GM18505 (cell line): ENCODE data around the gene RPS27A.
"Not testable (repeated sequence)": the region's sequence is repeated elsewhere in the genome, so short reads cannot be mapped to it uniquely, and the experiment has no call there.

Source experiments
- ATAC-seq: cut with Tn5 transposase; IDR thresholded peaks from one replicate; pipeline ENCODE4 v1.9.1; 2021; ENCODE audit not compliant: unreplicated experiment
- POLR2A ChIP-seq: IDR thresholded peaks from 4 replicates; pipeline ENCODE4 v1.6.1; 2011; ENCODE audit warnings: borderline replicate concordance; ENCODE audit not compliant: insufficient read depth, insufficient read length; ENCODE audit errors: extremely low read depth

Gene RPS27A

DNA sequence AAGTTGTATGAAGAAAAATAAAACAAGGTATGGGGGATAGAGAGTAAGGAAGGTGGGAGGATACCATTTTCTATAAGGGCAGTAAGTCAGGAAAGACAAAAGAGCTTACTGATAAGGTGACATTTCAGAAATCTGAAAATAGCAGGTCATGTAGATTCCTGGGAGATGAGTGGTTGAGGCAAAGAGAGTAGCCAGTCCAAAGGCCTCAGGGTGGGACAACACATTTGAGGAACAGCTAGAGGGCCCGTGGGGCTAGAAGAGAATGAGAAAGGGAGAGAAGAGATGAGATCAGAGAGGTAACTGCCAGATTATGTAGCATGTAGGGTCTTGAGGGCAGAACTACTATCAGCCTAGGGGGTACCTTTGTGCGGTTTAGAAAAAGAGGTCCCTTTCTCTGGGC, 3.3 kb upstream of the RPS27A start:
- ATAC-seq, result no peak
- no peak for TF ChIP-seq POLR2A

DNA sequence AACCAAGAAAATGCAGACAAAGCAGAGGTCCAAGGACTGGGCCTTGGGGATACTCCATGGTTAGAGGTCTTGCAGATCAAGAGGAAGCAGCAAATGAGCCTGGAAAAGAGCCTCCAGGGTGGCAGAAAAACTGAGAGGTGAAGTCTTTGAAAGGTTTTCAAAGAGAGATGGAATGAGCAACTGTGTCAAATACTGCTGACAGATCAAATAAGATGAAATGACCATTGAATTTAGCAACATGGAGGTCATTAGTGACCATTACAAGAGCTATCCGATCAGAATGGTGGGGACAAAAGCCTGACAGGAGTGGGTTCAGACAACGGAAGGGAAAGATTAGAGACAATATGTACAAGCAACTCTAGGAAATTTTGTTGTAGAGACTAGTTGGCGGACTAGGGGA, 1.9 kb upstream of the RPS27A start:
- no peak for TF ChIP-seq POLR2A
- ATAC-seq, result no peak

DNA sequence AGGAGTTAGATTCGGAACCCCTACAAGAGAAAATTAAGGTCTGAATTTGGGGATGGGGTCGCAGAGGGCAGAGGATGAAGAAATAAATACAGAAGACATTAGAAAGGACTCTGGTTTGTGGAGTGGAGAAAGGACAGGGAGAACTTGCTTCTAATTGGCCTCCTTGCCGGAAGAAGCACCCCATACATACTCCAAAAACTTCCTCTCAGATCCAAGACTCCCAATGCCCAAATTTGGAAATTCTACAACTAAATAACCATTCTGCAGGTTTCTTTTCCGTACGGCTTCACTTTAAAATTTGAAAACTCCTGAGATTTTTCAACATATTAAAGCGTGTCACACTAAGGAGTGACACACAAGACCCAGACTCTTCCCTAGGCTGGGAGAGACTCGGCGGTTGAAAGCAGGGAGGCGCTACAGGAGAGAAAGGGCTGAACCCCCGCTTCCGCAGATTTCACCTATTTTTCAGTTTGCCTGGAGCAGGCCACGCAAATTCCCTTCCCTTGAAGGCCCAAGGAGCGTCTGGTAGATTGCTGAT, 873 bp upstream of the RPS27A start:
- TF ChIP-seq POLR2A, result no peak
- ATAC-seq, result no peak

DNA sequence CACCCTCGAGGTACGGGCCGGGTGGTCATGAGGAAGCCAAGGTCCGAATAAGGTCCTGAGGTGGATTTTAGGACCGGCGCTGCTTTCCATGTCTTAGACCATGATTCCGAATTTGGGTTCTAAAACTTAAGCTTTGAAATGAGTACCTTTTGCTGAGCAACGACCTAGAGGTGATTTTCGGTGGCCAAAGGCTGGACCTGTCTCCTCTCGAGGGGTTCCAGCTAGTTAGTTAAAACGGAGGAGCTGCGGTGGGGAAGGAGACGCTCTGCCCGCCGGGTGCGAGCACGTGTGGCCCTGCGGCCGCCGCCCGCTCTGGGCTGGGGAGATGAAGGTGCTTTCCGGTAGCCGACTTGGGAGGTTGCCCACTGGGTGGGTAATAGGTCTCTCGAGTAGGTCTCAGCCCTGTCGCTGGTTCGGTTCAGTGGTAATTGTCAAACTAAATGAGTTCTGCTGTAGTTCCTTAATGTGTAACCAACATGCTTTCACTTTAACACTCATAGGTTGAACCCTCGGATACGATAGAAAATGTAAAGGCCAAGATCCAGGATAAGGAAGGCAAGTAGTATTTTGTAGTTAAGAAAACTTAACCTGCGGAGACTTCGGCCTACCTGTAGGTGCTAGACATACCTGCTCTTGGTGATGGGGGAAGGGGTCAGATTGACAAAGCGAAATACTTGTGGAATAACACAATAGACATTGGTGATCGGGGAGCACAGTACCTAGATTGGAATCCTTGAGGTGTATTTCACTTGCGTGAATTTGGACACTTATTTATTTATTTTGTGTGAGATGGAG, 572 bp downstream of the RPS27A start:
- no peak for TF ChIP-seq POLR2A
- ATAC-seq, result no peak

DNA sequence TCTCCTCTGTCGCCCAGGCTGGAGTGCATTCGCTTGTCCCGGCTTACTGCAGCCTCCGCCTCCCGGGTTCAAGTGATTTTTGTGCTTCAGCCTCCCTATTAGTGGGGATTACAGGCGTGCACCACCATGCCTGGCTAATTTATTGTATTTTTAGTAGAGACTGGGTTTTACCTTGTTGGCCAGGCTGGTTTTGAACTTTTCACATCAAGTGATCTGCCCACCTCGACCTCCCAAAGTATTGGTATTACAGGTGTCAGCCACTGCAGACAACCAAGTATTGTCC, 1.1 kb downstream of the RPS27A start:
- no peak for TF ChIP-seq POLR2A
- ATAC-seq, result no peak

DNA sequence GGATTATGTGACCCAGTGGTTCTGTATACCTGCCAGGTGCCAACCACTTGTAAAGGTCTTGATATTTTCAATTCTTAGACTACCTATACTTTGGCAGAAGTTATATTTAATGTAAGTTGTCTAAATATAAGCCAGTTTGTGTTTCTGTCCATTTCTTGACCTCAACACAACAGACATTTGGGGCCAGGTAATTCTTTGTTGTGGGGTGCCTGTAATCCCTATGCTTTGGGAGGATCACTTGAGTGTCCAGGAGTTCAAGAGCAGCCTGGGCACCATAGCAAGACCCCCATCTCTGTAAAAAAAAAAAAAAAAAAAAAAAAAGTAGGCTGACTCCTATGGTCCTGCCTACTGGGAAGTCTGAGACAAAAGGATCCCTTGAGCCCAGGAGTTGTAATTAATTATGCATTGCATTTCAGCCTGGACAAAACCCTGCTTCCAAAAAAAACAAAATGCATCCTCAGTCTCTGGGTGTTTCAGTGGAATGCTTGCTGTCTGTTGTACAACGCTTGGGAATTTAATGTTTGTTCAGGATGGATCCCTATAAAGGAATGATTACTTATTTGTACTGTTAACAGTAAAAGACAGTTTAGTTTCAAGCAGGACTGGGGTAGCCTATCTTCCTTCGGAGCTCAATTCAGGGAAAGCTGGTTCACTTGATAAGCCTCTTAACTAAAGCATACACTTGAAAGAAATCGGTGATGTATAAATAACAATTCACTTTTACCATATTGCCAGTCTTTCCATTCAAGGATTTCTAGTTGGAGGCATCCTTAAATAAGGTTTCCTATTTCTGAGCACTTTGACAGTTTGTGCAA, 3.4 kb downstream of the RPS27A start:
- TF ChIP-seq POLR2A, result no peak
- no peak for ATAC-seq

DNA sequence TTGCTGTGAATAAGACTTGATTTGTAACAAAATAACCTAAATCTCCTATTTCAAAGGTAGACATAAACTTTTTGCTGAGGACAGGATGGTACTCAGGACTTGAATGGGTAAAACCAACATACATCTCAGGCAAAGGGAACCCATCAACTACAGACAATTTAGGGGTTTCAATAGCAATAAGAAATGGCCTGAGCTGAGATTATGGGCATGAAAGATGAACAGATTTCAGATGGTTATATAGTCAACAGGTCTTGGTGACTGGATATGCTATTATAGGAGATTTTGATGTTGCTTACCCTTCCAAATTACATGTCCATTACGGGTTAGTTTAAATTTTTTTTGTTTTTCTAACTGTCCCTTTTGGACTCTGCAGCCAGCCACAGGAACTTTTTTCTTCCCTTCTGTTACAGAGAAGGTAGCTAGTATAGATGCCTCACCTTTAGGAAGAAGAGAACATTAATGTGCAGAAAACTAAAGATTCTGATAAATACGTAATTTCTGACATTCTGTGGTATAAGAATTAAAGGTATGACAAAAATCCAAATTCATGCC, 4.6 kb downstream of the RPS27A start:
- no peak for ATAC-seq

DNA sequence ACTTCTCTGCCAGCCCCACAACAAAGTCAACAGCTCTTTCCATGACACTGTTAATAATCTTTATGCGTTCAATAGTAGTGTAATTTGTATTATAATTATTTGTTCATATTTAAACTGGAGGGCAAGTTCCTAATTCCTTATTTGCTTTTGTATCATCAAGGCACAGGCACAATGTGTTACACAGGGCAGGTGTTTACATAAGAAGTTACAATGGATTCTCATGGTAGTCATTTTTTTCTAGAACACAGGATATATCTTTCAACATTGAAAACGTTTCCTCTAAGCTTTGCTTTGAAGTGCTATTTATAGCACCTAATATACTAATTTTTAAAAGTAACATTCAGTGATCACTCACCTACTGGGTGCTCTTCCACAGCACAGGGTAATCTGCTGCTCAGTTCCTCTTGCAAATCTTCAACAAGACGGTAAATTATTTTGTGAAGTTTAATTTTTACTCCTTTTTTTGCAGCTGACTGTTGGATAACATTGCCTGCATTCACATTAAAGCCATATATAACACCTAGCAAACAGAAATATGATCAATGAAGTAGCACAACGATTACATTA, 7.3 kb downstream of the RPS27A start:
- no peak for ATAC-seq

More for the DNA sequence above, 4.6 kb downstream of the RPS27A start:
- peak; percentile 23 for TF ChIP-seq POLR2A

DNA sequence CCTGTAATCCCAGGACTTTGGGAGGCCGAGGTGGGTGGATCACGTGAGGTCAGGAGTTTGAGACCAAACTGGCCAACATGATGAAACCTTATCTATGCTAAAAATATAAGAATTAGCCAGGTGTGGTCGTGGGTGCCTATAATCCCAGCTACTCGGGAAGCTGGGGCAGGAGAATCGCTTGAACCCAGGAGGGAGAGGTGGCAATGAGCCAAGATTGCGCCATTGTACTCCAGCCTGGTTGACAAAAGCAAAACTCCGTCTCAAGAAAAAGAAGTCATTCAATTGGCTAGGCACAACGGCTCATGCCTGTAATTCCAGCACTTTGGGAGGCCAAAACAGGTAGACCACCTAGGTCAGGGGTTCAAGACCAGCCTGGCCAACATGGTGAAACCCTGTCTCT, 9.1 kb downstream of the RPS27A start:
- ATAC-seq, result not testable (repeated sequence)

More for the DNA sequence above, 7.3 kb downstream of the RPS27A start:
- TF ChIP-seq POLR2A, result no peak

DNA sequence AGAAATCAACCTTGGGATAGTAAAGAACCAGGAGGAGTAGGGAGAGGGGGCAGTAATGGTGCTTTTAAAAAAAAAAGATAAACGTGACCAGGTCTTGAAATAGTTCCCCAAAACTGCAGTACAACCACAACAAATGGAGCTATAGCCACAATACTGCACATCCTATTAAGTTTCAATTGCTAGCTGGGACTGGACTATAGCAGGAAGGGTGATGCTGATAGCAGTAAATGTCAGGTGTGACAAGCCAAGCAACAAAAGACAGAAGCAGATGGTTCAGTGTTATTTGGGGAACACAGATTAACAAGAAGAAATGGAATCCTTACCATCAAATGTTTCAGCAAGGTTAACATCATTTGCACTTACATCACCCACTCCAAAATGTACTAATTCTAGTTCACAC, 10.1 kb downstream of the RPS27A start:
- TF ChIP-seq POLR2A, result no peak
- no peak for ATAC-seq

DNA sequence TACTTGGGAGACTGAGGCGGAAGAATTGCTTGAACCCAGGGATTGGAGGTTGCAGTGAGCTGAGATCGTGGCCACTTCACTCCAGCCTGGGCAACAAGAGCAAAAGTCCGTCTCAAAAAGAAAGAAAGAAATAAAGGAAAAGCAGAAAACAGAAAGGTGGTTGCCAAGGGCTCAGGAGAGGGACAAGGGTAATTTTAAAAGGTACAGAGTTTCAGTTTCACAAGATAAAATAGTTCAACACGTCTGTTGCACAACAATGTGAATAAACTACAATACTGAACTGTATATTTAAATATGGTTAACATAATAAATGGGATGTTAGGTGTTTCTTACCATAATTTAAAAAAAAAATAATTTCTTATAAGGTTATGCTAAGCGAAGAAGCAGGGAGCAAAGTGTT, 12.9 kb downstream of the RPS27A start:
- no peak for TF ChIP-seq POLR2A
- no peak for ATAC-seq

DNA sequence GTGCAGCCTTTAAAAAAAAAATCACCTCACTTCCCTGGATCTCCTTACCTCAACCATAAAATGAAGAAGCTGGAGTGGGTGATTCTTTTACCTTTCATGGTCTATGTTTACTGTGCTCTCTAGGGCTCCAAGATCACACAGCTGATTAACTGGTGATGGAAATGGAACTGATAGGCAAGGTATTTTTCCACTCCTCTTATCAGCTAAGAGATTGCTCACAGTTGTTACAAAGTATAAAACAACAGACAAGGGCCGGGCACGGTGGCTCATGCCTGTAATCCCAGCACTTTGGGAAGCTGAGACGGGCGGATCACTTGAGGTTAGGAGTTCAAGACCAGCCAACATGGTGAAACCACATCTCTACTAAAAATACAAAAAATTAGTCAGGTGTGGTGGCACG, 14.5 kb downstream of the RPS27A start:
- no peak for ATAC-seq
- TF ChIP-seq POLR2A, result no peak

DNA sequence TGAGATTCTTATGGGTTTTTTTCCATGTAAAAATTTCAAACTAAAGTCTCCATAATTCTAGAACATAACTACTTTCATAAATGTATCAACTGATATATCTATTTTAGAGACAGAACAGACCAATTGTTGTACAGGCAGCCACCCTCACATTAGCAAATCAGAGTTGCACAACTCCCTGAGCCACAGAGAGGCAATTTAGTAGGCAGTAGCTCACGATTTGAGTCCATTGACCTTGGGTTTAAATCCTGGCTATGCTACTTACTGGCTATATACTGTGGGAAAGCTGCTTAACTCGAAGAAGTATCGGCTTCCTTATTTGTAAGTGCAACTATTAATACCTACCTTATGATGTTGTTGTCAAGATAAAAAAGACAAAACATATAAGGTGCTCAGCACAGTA, 20.3 kb downstream of the RPS27A start:
- TF ChIP-seq POLR2A, result no peak
- no peak for ATAC-seq

DNA sequence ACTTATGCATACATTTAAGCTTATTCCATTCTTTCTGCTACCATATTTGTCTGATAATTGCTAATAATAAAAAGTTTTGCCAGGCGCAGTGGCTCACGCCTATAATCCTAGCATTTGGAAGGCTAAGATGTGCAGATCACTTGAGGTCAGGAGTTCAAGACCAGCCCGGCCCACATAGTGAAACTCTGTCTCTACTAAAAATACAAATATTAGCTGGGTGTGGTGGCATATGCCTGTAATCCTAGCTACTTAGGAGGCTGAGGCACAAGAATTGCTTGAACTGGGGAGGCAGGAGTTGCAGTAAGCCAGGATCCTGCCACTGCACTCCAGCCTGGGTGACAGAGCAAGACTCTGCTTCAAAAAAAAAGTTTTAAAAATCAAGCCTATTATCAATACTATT, 27.1 kb downstream of the RPS27A start:
- not testable (repeated sequence) for ATAC-seq
